HG02943 (cell line): ENCODE data around the gene LHPP.

Experiments
- ATAC-seq: cut with Tn5 transposase; IDR thresholded peaks from one replicate; pipeline ENCODE4 v1.9.1; 2021; ENCODE audit warnings: mild to moderate bottlenecking, low read depth, moderate library complexity; ENCODE audit not compliant: unreplicated experiment

The LHPP gene

GRCh38 chr10:124650263-124650662 is 188.6 kb downstream of the LHPP start:
- ATAC-seq = no peak

GRCh38 chr10:124650820-124651401 is 189.3 kb downstream of the LHPP start:
- no peak for ATAC-seq

- ATAC-seq = no peak
Measured at GRCh38 chr10:124651402-124651891, 189.8 kb downstream of the LHPP start.

- ATAC-seq = no peak
Measured at GRCh38 chr10:124652200-124652599, 190.6 kb downstream of the LHPP start.

GRCh38 chr10:124652701-124653100 is 191.1 kb downstream of the LHPP start:
- no peak for ATAC-seq

- ATAC-seq = no peak
Measured at GRCh38 chr10:124653311-124653710, 191.7 kb downstream of the LHPP start.

- ATAC-seq = no peak
Measured at GRCh38 chr10:124653811-124654651, 192.4 kb downstream of the LHPP start.

GRCh38 chr10:124654686-124655085 is 193.1 kb downstream of the LHPP start:
- ATAC-seq = no peak

GRCh38 chr10:124655191-124656112 is 193.8 kb downstream of the LHPP start:
- ATAC-seq = no peak

GRCh38 chr10:124656113-124656490 is 194.5 kb downstream of the LHPP start:
- no peak for ATAC-seq

- no peak for ATAC-seq
Measured at GRCh38 chr10:124656541-124656940, 194.9 kb downstream of the LHPP start.

- no peak for ATAC-seq
Measured at GRCh38 chr10:124657806-124658205, 196.2 kb downstream of the LHPP start.

- ATAC-seq = no peak
Measured at GRCh38 chr10:124658591-124659242, 197.1 kb downstream of the LHPP start.

GRCh38 chr10:124659380-124659779 is 197.8 kb downstream of the LHPP start:
- ATAC-seq = no peak

GRCh38 chr10:124660404-124661125 is 198.9 kb downstream of the LHPP start:
- ATAC-seq = no peak

- ATAC-seq = no peak
Measured at GRCh38 chr10:124661660-124662180, 200.1 kb downstream of the LHPP start.

- no peak for ATAC-seq
Measured at GRCh38 chr10:124663228-124663627, 201.6 kb downstream of the LHPP start.
